HT1080 (cell line): ENCODE measurements around the gene CPNE6. TPM values are rescaled to one million over a fixed set of nuclear protein-coding genes. Genes with fewer than 3 reads are reported as not detected.

Experiments used
- DNase-seq: peaks from one replicate; pipeline ENCODE4 v3.0.0-alpha.2; 2015; ENCODE audit warnings: low read depth
- total RNA-seq: library from RNA; depleted of rRNA; stranded (reverse); fragments of >200 nt; shearing (Covaris generic); gene quantifications from 2 replicates; pipeline ENCODE4 v1.2.3, GENCODE V29; 2014

The CPNE6 gene
- total RNA-seq, 1 experiment from 2014 or later = not detected

GRCh38 chr14:24085215-24085614 is 13.9 kb downstream of the CPNE6 start:
- no peak for DNase-seq

- DNase-seq = no peak
Observed at GRCh38 chr14:24086193-24086955, 15.0 kb downstream of the CPNE6 start.

- DNase-seq = no peak
Observed at GRCh38 chr14:24087004-24087403, 15.6 kb downstream of the CPNE6 start.

- no peak for DNase-seq
Observed at GRCh38 chr14:24088095-24088494, 16.7 kb downstream of the CPNE6 start.

- no peak for DNase-seq
Observed at GRCh38 chr14:24089890-24090289, 18.5 kb downstream of the CPNE6 start.

GRCh38 chr14:24092110-24092504 is 20.7 kb downstream of the CPNE6 start:
- no peak for DNase-seq

- DNase-seq = no peak
Observed at GRCh38 chr14:24092505-24093206, 21.3 kb downstream of the CPNE6 start.

- no peak for DNase-seq
Observed at GRCh38 chr14:24093207-24093900, 22.0 kb downstream of the CPNE6 start.

- DNase-seq = peak; percentile 91
Observed at GRCh38 chr14:24093901-24094840, 22.8 kb downstream of the CPNE6 start, which contains the start of gene PCK2. Gene PCK2 (plus strand): TSS chr14:24094311. CDS start chr14:24094406, 95 bp downstream.

GRCh38 chr14:24094841-24095270 is 23.5 kb downstream of the CPNE6 start:
- DNase-seq = peak; percentile 21

- peak; percentile 76 for DNase-seq
Observed at GRCh38 chr14:24095271-24096068, 24.1 kb downstream of the CPNE6 start.

GRCh38 chr14:24096545-24097181 is 25.3 kb downstream of the CPNE6 start:
- no peak for DNase-seq

- no peak for DNase-seq
Observed at GRCh38 chr14:24098229-24098926, 27.0 kb downstream of the CPNE6 start.

GRCh38 chr14:24098927-24099813 is 27.8 kb downstream of the CPNE6 start:
- DNase-seq = no peak

GRCh38 chr14:24100197-24100981 is 29.0 kb downstream of the CPNE6 start:
- DNase-seq = no peak

GRCh38 chr14:24100982-24101494 is 29.7 kb downstream of the CPNE6 start:
- no peak for DNase-seq
